GM12872 (cell line): ENCODE results near the gene PLSCR3.

Experiments
- TF ChIP-seq, protein P1 (sequence below): IDR thresholded peaks from 3 replicates; pipeline ENCODE4 v1.5.1; 2011; ENCODE audit warnings: low read depth, mild to moderate bottlenecking, low read length, moderate library complexity; ENCODE audit not compliant: insufficient read depth

PLSCR3 gene

DNA sequence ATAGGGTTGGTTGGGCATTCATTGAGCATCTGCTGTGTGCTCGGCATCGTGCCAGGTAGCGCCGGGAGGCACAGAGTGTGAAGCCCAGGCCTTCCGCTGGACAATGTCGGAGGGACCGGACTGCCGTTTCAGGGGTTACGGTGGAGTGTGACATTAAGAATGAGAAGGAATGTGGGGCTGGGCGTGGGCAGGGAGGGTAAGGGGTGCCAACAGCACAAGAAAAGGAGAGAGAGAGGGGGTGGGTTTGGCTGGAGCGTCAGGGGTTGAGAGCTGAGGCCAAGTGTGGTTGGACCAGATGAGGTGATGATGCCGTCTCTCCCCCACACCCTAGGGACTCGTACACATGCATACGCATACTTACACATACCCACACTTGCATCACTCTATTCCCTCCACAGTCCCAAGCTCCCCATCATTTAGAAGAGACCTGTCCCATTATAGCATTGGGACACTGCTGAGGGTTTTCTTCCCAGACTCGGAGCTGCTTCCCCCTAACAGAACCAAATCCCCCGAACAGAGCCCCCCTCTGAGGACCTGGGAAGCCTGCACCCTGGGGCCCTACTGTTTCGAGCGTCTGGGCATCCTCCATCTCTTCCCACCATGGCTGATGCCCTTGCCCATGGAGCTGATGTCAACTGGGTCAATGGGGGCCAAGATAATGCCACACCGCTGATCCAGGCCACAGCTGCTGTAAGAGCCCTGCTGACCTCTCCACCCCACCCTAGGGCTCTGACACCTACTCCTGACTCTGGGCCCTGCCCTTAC, 45.7 kb downstream of the PLSCR3 start:
- TF ChIP-seq, protein P1, sequence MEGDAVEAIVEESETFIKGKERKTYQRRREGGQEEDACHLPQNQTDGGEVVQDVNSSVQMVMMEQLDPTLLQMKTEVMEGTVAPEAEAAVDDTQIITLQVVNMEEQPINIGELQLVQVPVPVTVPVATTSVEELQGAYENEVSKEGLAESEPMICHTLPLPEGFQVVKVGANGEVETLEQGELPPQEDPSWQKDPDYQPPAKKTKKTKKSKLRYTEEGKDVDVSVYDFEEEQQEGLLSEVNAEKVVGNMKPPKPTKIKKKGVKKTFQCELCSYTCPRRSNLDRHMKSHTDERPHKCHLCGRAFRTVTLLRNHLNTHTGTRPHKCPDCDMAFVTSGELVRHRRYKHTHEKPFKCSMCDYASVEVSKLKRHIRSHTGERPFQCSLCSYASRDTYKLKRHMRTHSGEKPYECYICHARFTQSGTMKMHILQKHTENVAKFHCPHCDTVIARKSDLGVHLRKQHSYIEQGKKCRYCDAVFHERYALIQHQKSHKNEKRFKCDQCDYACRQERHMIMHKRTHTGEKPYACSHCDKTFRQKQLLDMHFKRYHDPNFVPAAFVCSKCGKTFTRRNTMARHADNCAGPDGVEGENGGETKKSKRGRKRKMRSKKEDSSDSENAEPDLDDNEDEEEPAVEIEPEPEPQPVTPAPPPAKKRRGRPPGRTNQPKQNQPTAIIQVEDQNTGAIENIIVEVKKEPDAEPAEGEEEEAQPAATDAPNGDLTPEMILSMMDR = no peak

DNA sequence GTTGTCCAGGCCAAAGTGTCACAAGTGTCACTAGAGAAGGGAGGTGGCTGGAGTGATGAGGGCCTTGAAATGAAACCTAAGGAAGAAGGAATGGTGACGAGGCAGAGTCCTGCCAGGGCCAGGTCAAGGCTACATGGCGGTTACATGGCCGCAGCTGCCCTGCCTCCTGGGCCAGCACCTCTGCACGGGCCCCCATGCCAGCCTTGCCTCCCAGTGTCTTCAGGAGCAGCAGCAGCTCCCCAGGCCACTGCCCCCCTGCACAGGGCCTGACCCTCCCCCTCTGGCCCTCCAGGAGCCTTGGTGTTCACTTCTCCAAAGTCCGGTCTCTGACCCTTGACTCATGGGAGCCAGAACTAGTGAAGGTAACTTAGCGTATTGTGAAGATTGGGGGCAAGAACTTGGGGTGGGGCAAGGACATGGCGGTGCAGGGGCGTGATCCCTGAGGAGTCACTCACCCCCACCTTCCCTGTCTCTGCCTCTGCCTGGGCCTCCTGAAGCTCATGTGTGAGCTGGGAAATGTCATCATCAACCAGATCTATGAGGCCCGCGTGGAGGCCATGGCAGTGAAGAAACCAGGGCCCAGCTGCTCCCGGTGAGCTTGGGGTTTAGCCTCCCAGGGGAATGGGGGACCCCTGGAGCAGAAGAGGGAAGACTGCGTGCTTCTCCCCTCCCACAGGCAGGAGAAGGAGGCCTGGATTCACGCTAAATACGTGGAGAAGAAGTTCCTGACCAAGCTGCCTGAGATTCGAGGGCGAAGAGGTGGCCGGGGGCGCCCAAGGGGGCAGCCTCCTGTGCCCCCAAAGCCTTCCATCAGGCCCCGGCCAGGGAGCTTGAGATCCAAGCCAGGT, 46.5 kb downstream of the PLSCR3 start:
- TF ChIP-seq, protein P1 = no peak

DNA sequence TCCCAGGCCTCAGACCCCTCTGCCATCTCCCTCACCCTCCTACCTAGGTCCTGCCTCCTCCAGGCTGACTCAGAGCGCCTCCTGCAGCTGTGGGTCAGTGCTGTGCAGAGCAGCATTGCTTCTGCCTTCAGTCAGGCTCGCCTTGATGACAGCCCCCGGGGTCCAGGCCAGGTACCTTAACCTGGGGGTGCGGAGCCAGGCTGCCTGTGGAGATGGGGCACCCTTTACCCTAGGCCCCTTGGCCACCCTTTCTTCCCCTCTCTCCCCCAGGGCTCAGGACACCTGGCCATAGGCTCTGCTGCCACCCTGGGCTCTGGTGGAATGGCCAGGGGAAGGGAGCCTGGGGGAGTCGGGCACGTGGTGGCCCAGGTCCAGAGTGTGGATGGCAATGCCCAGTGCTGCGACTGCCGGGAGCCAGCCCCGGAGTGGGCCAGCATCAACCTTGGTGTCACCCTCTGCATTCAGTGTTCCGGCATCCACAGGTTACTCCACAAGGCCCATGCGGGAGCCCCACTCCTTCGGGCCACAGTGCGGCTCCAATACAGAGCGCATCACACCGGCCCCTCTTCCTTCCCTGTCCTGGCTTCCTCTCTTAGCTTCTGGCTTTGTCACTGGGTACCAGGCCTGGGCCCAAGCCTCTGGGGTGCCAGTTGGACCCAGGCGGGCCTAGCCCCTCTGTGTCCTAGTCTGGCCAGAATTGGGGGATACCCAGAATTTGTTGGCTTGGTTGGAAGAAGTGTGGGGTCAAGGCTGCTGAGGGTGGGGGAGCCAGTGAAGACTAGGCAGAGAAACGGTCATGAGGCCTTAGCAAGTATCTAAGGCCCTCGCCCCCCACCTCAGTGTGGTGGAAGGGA, 47.3 kb downstream of the PLSCR3 start:
- TF ChIP-seq, protein P1 = no peak

DNA sequence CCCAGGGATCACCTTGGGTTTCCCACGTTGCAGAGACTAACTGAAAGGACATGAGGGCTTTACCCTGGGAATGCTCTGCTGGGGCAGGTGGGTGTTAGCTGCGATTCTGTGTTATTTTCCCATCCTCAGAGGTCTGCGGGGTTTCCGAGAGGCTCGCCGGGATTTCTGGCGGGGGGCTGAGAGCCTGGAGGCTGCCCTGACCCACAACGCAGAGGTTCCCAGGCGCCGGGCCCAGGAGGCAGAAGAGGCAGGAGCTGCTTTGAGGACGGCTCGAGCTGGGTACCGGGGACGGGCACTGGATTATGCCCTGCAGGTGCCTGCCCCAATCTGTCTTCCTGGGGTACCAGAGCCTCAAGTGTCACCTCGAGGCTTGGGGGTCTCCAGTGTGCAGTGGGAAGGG, 51.1 kb downstream of the PLSCR3 start:
- TF ChIP-seq, protein P1 = no peak

DNA sequence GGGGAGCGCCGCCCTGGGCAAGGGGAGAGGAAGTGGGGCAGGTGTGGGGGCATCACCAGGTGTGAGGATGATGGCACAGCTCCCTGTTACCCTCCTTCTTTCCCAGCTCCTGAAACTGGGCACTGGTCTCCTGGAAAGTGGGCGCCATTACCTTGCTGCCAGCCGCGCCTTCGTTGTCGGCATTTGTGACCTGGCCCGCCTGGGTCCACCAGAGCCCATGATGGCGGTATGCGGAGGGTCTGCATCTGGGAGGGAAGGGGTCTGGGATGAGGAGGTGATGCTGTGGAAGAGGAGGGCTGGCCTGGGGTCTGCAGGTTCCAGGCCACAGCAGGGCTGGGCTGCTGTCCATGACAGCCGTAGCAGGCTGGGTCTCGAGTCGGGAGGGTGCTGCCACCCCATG, 52.5 kb downstream of the PLSCR3 start:
- TF ChIP-seq, protein P1 = no peak

DNA sequence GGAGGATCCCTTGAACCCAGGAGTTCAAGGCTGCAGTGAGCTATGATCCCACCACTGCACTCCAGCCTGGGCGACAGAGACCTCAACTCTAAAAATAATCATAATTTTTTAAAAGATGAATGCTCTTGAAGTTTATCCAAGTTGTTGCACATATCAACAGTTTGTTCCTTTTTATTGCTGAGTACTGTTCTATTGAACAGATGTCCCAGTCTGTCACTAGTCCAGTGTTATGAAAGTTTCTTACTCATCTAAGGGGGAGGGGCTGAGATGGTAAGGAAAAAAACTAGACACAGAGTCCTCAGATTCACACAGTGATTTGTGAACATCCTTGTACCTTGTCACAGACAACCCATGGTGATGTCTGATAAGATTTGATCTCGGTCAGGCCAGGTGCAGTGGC, 54.1 kb downstream of the PLSCR3 start:
- TF ChIP-seq, protein P1 = no peak
